ENCODE measurements around the gene RAMP1. TPM values are rescaled to one million over a fixed set of nuclear protein-coding genes. Genes with fewer than 3 reads are reported as not detected.
"Not testable (repeated sequence)": the region's sequence is repeated elsewhere in the genome, so short reads cannot be mapped to it uniquely, and the experiment has no call there.

RAMP1 gene
- total RNA-seq, 2 experiments from 2014 or later, result 4.9 TPM

DNA sequence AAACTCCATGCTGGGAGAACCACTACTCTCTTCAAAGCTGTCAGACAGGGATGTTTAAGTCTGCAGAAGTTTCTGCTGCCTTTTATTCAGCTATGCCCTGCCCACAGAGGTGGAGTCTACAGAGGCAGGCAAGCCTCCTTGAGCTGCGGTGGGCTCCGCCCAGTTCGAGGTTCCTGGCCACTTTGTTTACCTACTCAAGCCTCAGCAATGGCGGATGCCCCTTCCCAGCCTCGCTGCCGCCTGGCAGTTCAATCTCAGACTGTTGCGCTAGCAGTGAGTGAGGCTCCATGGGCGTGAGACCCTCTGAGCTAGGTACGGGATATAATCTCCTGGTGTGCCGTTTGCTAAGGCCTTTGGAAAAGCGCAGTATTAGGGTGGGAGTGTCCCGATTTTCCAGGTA, 10.5 kb upstream of the RAMP1 start:
- POLR2A ChIA-PET; H3K4me1 Mint-ChIP-seq; H3K9me3 Mint-ChIP-seq; H3K27ac Mint-ChIP-seq; CTCF ChIA-PET; H3K36me3 Mint-ChIP-seq (ENCODE audit: low read depth); DNase-seq; H3K4me3 Mint-ChIP-seq: not testable (repeated sequence)
- peaks cover 18% of the 10 kb centered on the region for H3K27me3 Mint-ChIP-seq

DNA sequence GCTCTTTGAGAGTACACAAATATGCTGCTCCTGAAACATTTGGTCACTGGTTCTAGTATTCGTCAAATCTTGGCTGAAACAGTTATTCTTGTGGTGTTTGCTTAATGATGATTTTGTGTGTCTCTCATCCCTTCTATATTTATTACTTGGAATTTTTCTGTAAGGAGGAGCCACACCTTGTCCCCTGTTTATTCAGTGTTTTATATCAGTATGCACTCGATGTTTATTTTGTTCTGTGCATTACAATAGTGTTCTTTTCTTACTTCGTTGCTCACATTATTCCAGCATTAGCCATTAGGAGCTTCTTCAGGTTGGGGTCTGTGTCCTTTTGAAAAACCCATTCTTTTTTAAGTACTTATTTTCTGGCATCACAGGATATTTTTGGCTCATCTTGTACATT, 5.1 kb upstream of the RAMP1 start:
- Mint-ChIP-seq H3K4me3 (no peak overlapping the region), H3K27ac (no peak overlapping the region), H3K9me3 (no peaks in the 10 kb centered on the region), H3K27me3 (peaks cover 32% of the 10 kb centered on the region), H3K36me3 (ENCODE audit: low read depth) (peaks cover 3% of the 10 kb centered on the region), H3K4me1 (peaks cover 10% of the 10 kb centered on the region)
- ChIA-PET CTCF (interaction anchor here (1.9 kb wide), 1 partner anchor 12 kb away, joined by 7 read pairs; no protein-coding TSS in a partner anchor), POLR2A (no interaction called here)
- DNase-seq, result no peak

DNA sequence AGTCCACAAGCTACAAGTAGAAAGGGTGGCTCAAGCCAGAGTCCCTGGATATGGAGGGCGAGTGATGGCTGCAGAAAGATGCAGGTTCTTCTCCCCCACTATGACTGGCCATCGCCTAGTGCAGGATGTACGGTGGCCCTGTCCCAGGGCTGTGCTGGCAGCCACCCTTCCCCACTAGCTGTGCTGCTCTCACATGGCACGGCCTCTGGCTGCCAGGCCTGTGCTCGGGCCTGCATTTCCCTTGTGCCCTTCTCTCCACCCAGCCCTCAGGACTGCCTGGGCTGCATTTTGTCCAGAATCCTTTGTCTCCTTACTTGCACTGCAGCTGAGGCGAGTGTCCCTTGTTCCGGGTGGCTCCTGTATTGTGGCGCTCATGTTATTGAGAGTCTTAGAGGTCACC, 1.6 kb upstream of the RAMP1 start:
- Mint-ChIP-seq H3K27me3 (peaks cover 51% of the 10 kb centered on the region), H3K4me3 (no peak overlapping the region), H3K36me3 (ENCODE audit: low read depth) (peaks cover 3% of the 10 kb centered on the region), H3K27ac (no peak overlapping the region), H3K4me1 (peaks cover 21% of the 10 kb centered on the region), H3K9me3 (no peaks in the 10 kb centered on the region)
- ChIA-PET POLR2A (no interaction called here), CTCF (interaction anchor here (1.0 to 1.6 kb wide), 7 partner anchors 30 to 405 kb away, joined by 3 to 4 read pairs (median 3); no protein-coding TSS in a partner anchor)
- DNase-seq, result no peak

DNA sequence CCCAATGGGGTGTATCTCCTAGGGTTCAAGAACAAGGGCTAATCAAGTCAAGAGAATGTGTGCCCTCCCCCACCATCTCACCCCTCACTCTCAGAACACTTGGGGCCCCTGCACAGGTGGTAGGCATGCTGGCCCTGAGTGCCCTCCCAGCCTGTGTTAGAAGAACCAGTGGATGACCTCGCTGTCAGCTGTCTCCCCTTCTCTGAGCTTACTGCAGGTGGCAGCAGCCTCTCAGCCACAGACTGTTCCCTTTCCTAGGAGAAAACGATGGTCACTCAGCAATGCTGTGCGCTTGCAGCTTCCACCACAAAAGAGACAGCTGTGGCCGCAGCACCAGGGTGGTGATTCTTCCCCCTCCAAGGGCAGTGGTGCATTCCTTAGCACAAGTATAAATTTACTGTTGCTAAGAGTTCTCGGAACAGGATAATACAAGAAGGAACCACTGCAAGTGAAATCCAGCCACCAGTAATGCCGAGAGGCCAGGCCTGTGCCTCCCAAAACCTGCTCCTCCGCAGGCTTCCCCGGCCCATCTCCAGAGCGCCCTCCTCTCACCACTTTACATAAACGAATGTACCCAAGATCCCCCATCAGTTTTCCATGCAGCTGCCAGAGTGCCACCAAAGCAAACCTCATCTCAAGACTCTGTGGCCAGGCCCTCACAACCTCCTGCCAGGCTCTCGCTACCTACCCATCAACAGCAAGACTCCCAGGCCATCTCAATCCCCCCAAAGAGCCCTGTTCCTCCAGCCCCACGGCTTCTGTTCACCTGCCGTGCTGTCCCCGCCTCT, 935 bp upstream of the RAMP1 start:
- H3K27me3 Mint-ChIP-seq, result peaks cover 51% of the 10 kb centered on the region
- CTCF ChIA-PET, result interaction anchor here (0.7 to 1.6 kb wide), 9 partner anchors 31 to 407 kb away, joined by 3 to 4 read pairs (median 3); no protein-coding TSS in a partner anchor
- H3K4me1 Mint-ChIP-seq, result peaks cover 21% of the 10 kb centered on the region
- H3K4me3 Mint-ChIP-seq, result peak overlapping the region; percentile 66
- peak overlapping the region; percentile 21 for H3K27ac Mint-ChIP-seq
- peak; percentile 55 for DNase-seq
- peaks cover 3% of the 10 kb centered on the region for H3K36me3 Mint-ChIP-seq (ENCODE audit: low read depth)
- H3K9me3 Mint-ChIP-seq, result no peaks in the 10 kb centered on the region
- POLR2A ChIA-PET, result interaction anchor here (0.6 kb wide), 1 partner anchor 13 kb away, joined by 3 read pairs; no protein-coding TSS in a partner anchor

DNA sequence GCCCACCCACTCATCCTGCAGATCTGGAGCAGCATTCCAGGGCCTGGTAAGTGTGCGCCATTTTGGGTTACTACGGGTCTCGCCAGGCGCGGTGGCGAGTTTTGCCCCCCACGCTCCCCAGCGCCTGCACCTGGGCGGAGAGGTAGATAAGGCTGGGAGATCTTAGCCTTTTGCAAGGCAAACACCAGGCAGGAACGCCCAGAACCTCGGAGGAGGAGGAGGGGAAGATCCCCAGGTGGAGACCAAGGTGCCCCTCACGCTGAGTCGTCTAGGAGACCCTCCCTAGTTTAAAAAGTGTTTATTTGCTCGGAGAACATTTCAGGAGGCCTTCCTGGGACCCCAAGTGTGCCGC, 365 bp upstream of the RAMP1 start:
- DNase-seq, result no peak
- H3K4me3 Mint-ChIP-seq, result peak overlapping the region; percentile 66
- H3K36me3 Mint-ChIP-seq (ENCODE audit: low read depth), result peaks cover 3% of the 10 kb centered on the region
- peaks cover 21% of the 10 kb centered on the region for H3K4me1 Mint-ChIP-seq
- no peaks in the 10 kb centered on the region for H3K9me3 Mint-ChIP-seq
- H3K27ac Mint-ChIP-seq, result no peak overlapping the region
- CTCF ChIA-PET, result interaction anchor here (0.7 to 1.6 kb wide), 7 partner anchors 32 to 407 kb away, joined by 3 to 4 read pairs (median 3); no protein-coding TSS in a partner anchor
- peaks cover 51% of the 10 kb centered on the region for H3K27me3 Mint-ChIP-seq
- POLR2A ChIA-PET, result no interaction called here

DNA sequence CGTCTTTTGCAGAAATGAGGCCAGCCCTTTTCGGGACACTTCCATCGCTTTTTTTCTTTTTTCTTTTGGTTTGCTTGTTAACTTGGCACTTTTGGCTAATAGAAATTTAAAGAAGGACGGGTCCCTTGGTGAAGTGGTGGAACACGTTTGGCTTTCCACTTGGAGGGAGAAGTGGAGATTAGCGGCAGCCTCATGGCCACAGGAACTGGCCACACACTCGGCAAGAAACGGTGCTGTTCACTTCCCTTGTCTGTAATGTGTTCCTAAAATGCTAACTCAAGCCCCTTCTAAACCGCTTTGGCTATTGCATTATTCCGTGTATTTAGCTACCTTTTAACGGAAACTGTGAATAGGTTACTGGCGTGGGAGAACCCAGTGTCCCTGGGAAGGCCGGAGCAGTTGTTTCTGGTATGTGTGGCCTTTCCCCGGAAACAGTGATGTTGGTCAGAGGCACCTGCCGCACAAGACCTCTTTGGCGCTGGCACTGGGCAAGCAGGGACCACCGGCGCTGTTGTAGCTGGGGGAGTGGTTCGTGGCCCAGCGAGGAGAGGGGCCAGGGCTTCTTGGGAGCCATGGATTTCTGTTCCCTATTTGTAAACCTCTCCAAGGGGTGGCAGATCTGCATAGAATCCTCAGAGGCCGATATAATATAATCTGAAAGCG, 981 bp downstream of the RAMP1 start:
- no peak overlapping the region for H3K27ac Mint-ChIP-seq
- ChIA-PET POLR2A (no interaction called here), CTCF (no interaction called here)
- DNase-seq, result no peak
- peak overlapping the region; percentile 58 for H3K4me3 Mint-ChIP-seq
- peaks cover 3% of the 10 kb centered on the region for H3K36me3 Mint-ChIP-seq (ENCODE audit: low read depth)
- no peaks in the 10 kb centered on the region for H3K9me3 Mint-ChIP-seq
- H3K27me3 Mint-ChIP-seq, result peaks cover 51% of the 10 kb centered on the region
- peaks cover 21% of the 10 kb centered on the region for H3K4me1 Mint-ChIP-seq

DNA sequence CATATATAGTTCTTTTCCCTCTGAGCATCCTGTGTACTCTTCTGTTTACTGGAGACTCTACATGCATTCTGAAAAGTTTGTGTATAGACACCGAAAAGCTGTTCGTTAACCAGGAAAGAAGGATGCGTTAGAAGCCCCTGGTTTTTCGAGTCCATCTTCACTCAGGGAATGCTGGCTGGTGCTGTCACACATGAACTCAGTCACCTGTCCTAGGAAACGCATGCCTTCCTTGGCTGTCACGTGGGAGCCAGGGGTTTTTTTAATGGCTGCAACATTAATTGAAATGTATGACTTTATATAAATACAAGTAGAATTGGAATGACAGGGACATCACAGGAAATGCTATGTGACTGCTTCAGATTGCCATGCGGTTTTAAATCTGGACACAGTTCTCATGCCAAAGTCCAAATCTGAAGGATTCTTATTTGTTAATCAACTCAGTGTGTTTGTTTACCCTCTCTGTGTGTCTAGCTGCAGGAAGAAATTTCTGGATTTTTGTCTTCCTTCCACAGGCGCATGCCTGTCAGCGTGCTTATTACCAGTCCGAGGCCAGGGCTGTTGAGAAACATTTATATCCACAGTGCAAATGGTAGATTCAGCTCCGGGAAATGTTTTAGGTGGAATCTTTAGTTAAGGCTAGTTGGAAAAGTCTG, 2.6 kb downstream of the RAMP1 start:
- Mint-ChIP-seq H3K9me3 (no peaks in the 10 kb centered on the region), H3K36me3 (ENCODE audit: low read depth) (peaks cover 3% of the 10 kb centered on the region), H3K4me1 (peaks cover 21% of the 10 kb centered on the region), H3K27ac (no peak overlapping the region), H3K27me3 (peaks cover 40% of the 10 kb centered on the region), H3K4me3 (no peak overlapping the region)
- ChIA-PET POLR2A (no interaction called here), CTCF (interaction anchor here (1.4 kb wide), 1 partner anchor 8 kb away, joined by 3 read pairs; no protein-coding TSS in a partner anchor)
- no peak for DNase-seq

DNA sequence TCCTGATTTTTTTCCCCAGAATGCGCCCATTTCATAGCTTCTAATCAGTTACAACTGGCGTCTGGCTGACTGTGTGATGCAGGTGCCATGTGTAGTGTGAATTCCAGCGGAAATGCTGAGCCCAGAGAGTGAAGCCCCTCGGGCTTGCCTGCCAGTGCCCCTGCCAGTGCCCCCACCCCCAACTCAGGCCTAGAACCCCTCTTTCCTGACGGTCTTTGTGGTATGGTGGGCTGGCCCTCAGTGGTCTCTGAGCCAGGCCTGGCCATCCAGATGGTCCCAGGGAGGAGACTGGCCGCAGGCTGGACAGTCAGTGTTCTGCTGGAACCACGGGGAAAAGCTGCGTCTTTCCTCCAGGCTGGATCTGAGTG, 3.1 kb downstream of the RAMP1 start:
- no peaks in the 10 kb centered on the region for H3K9me3 Mint-ChIP-seq
- H3K36me3 Mint-ChIP-seq (ENCODE audit: low read depth), result peaks cover 3% of the 10 kb centered on the region
- CTCF ChIA-PET, result no interaction called here
- peaks cover 21% of the 10 kb centered on the region for H3K4me1 Mint-ChIP-seq
- DNase-seq, result peak; percentile 2
- H3K27me3 Mint-ChIP-seq, result peaks cover 40% of the 10 kb centered on the region
- POLR2A ChIA-PET, result no interaction called here
- H3K4me3 Mint-ChIP-seq, result no peak overlapping the region
- H3K27ac Mint-ChIP-seq, result no peak overlapping the region

DNA sequence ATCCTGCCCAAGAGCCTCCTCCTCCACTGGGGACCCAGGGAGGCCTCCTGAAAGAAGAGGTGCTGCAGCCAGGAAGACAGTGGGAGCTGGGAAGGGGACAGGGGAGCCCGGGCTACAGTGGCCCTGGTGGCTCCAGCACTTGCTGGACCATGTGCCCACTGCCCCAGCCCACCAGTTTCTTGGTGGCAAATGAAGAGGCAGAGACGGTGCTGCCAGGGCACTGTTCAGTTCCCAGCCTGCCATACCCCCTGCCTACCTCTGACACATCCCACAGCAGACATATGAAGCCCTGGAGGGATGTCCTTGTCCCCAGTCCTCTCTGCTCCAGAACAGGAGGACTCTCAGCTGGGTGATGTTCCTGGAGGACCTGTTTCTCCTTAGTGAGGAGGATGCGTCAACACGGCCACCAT, 3.7 kb downstream of the RAMP1 start:
- DNase-seq, result peak; percentile 3

DNA sequence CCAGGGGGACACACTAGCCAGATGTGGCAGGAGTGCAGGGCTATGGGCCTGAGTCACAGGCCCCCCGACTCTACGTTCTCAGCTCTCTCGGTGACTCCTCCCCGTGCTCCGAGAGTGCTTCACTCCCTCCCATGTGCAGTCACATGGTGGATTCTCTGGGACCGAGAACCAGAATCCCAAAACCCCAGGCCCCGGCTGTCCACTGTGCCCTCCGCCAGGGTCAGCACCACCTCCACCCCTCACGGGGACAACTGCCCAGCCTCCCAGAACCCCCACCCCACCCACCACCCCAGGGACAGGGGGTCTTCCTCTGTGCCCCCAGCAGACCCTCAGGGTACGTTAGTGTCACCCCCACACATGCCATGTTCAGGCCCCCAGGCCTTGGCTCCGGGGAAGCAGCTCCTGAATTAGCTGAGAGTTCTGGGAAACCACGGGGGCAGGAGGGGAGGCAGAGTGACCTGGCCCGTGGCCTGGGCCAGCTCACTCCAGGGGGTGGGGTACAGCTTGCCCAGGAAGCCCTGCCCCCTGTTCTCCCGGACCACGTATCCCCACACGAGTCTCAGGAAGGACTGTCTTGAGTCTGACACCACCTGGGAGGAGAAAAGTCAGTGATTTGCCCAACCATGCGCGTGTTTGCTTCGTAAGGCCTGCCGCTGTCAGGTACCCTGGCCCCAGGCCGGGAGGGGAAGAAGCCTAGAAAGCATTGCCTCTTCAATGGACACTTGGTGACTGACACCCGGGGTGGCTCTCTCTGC, 4.4 kb downstream of the RAMP1 start:
- H3K9me3 Mint-ChIP-seq, result no peaks in the 10 kb centered on the region
- H3K27me3 Mint-ChIP-seq, result peaks cover 38% of the 10 kb centered on the region
- POLR2A ChIA-PET, result no interaction called here
- H3K4me1 Mint-ChIP-seq, result peaks cover 20% of the 10 kb centered on the region
- no peak overlapping the region for H3K27ac Mint-ChIP-seq
- CTCF ChIA-PET, result no interaction called here
- H3K4me3 Mint-ChIP-seq, result no peak overlapping the region
- peaks cover 3% of the 10 kb centered on the region for H3K36me3 Mint-ChIP-seq (ENCODE audit: low read depth)
- DNase-seq, result peak; percentile 5

More for the DNA sequence above, 3.7 kb downstream of the RAMP1 start:
- H3K27ac Mint-ChIP-seq, result no peak overlapping the region
- peaks cover 38% of the 10 kb centered on the region for H3K27me3 Mint-ChIP-seq
- H3K4me1 Mint-ChIP-seq, result peaks cover 21% of the 10 kb centered on the region
- CTCF ChIA-PET, result no interaction called here
- peaks cover 3% of the 10 kb centered on the region for H3K36me3 Mint-ChIP-seq (ENCODE audit: low read depth)
- POLR2A ChIA-PET, result no interaction called here
- no peak overlapping the region for H3K4me3 Mint-ChIP-seq
- H3K9me3 Mint-ChIP-seq, result no peaks in the 10 kb centered on the region

DNA sequence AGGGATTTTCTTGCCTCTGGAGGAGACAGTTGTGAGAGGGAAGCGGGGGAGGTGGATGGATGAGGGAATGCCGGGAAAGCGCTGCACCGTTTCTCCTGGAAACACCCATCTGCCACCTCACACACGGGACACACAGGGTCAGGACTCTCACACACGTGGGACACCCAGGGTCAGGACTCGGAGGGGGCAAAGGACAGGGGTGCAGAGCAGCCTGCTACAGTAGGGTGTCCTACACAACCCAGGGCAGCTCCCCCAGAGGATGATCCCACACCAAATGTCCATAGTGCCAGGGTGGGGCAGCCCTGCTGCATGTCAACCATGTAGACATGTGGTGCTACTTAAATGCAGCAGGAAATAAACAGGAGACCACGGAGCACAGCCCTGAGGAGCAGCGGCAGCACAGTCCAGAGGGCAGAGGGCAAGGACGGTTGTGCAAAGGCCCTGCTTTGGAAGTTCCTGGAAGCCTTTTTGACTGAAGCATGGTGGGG, 5.1 kb downstream of the RAMP1 start:
- Mint-ChIP-seq H3K9me3 (no peaks in the 10 kb centered on the region), H3K4me3 (no peak overlapping the region), H3K36me3 (ENCODE audit: low read depth) (peaks cover 4% of the 10 kb centered on the region), H3K4me1 (peaks cover 24% of the 10 kb centered on the region), H3K27me3 (peaks cover 41% of the 10 kb centered on the region), H3K27ac (no peak overlapping the region)
- no peak for DNase-seq
- POLR2A ChIA-PET, result no interaction called here
- CTCF ChIA-PET, result no interaction called here

DNA sequence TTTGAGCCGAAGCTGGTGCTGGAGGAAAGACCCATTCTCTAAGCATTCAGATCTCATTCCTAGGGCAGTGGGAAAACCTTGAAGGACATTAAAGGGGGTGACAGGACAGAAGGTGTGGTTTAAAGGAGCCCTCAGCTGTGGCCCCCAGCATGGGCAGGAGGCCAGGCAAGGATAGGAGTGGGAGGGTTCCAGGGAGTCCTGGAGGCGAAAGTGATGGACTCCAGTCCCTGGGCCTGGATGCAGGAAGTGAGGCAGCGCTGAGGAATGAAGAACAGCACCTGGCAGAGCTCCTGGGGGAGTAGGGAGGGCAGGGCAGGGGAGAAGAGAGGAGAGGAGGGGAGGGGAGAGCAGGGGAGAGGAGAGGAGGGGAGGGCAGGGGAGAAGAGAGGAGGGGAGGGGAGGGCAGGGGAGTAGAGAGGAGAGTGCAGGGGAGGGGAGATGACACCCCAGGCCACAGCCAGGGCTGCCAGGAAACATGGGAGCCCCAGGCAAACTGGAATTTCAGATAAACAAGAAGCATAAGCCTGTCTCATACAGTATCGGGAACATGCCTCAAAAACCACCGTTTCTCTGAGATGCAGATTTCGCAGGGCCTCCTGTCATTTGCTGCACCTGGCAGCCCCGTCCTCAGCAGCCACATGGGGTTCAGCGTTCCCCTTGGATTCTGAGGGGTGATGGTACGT, 5.7 kb downstream of the RAMP1 start:
- DNase-seq, result no peak
- H3K27me3 Mint-ChIP-seq, result peaks cover 40% of the 10 kb centered on the region
- H3K27ac Mint-ChIP-seq, result no peak overlapping the region
- no peak overlapping the region for H3K4me3 Mint-ChIP-seq
- peaks cover 21% of the 10 kb centered on the region for H3K4me1 Mint-ChIP-seq
- peaks cover 4% of the 10 kb centered on the region for H3K36me3 Mint-ChIP-seq (ENCODE audit: low read depth)
- CTCF ChIA-PET, result no interaction called here
- H3K9me3 Mint-ChIP-seq, result no peaks in the 10 kb centered on the region
- POLR2A ChIA-PET, result no interaction called here
